Trophoblast cell (in vitro differentiated cells and primary cell): ENCODE results near the gene PKD1L1.

ENCODE experiments used
- DNase-seq, 2 donors: peaks; one replicate each; pipeline ENCODE4 v3.0.0-alpha.2; 2016
- H2AFZ ChIP-seq: 2 replicates; pipeline ENCODE4 v1.6.1; 2013; ENCODE audit warnings: low read length, moderate library complexity, mild to moderate bottlenecking; ENCODE audit not compliant: insufficient read depth, poor library complexity
- H2AK5ac ChIP-seq: 2 replicates; pipeline ENCODE4 v1.6.1; 2013; ENCODE audit warnings: mild to moderate bottlenecking, low read length
- H2BK120ac ChIP-seq: 2 replicates; pipeline ENCODE4 v1.6.1; 2013; ENCODE audit warnings: low read length, mild to moderate bottlenecking, moderate library complexity; ENCODE audit not compliant: insufficient read depth, poor library complexity
- H2BK12ac ChIP-seq: 2 replicates; pipeline ENCODE4 v1.6.1; 2013; ENCODE audit warnings: mild to moderate bottlenecking, low read length, moderate library complexity
- H2BK5ac ChIP-seq: 2 replicates; pipeline ENCODE4 v1.6.1; 2013; ENCODE audit warnings: low read length, low read depth, moderate library complexity, mild to moderate bottlenecking; ENCODE audit not compliant: poor library complexity
- H3K14ac ChIP-seq: 2 replicates; pipeline ENCODE4 v1.6.1; 2013; ENCODE audit warnings: mild to moderate bottlenecking, low read length
- H3K18ac ChIP-seq: 2 replicates; pipeline ENCODE4 v1.6.1; 2013; ENCODE audit warnings: mild to moderate bottlenecking, low read length
- H3K23ac ChIP-seq: 2 replicates; pipeline ENCODE4 v1.6.1; 2013; ENCODE audit warnings: low read length
- H3K27ac ChIP-seq: 2 replicates; pipeline ENCODE4 v1.5.1; 2013; ENCODE audit warnings: low read depth, mild to moderate bottlenecking, inconsistent platforms, low read length, moderate library complexity
- H3K27me3 ChIP-seq: 2 replicates; pipeline ENCODE4 v1.6.1; 2013; ENCODE audit warnings: inconsistent platforms, mild to moderate bottlenecking, low read length, moderate library complexity; ENCODE audit not compliant: insufficient read depth
- H3K36me3 ChIP-seq, 2 experiments: 1 replicate in 1 of 2; 2 replicates in 1 of 2; pipeline ENCODE4 v1.6.1; 2013; ENCODE audit warnings: low read length in 2 of 2, mild to moderate bottlenecking in 2 of 2, moderate library complexity in 1 of 2; ENCODE audit not compliant: insufficient read depth in 2 of 2, control insufficient read depth in 1 of 2
- H3K4ac ChIP-seq: 2 replicates; pipeline ENCODE4 v1.6.1; 2013; ENCODE audit warnings: low read depth, mild to moderate bottlenecking, low read length, moderate library complexity
- H3K4me1 ChIP-seq, 2 experiments: 1 replicate in 1 of 2; 2 replicates in 1 of 2; pipeline ENCODE4 v1.6.1; 2013; ENCODE audit warnings: low read length in 2 of 2, mild to moderate bottlenecking in 2 of 2, moderate library complexity in 1 of 2; ENCODE audit not compliant: insufficient read depth in 2 of 2, control insufficient read depth in 1 of 2
- H3K4me2 ChIP-seq: 2 replicates; pipeline ENCODE4 v1.6.1; 2013; ENCODE audit warnings: inconsistent platforms, mild to moderate bottlenecking, low read length, moderate library complexity
- H3K4me3 ChIP-seq: 2 replicates; pipeline ENCODE4 v1.5.1; 2013; ENCODE audit warnings: mild to moderate bottlenecking, low read depth, low read length, inconsistent platforms
- H3K79me1 ChIP-seq: one replicate; pipeline ENCODE4 v1.6.1; 2013; ENCODE audit warnings: low read length
- H3K79me2 ChIP-seq: 2 replicates; pipeline ENCODE4 v1.6.1; 2013; ENCODE audit warnings: low read length, mild to moderate bottlenecking; ENCODE audit not compliant: control insufficient read depth, insufficient read depth, poor library complexity
- H3K9ac ChIP-seq: 2 replicates; pipeline ENCODE4 v1.6.1; 2013; ENCODE audit warnings: mild to moderate bottlenecking, low read length
- H3K9me3 ChIP-seq: 2 replicates; pipeline ENCODE4 v1.6.1; 2013; ENCODE audit warnings: low read depth, mild to moderate bottlenecking, control low read depth, inconsistent platforms, low read length; ENCODE audit not compliant: insufficient read depth
- H4K12ac ChIP-seq: 2 replicates; pipeline ENCODE4 v1.6.1; 2013; ENCODE audit warnings: low read depth, mild to moderate bottlenecking, low read length, moderate library complexity
- H4K8ac ChIP-seq: 2 replicates; pipeline ENCODE4 v1.6.1; 2013; ENCODE audit warnings: low read depth, mild to moderate bottlenecking, low read length, moderate library complexity
- H4K91ac ChIP-seq: one replicate; pipeline ENCODE4 v1.6.1; 2013; ENCODE audit warnings: low read depth, mild to moderate bottlenecking, low read length, moderate library complexity
- WGBS: extraction: QIAGEN DNeasy Blood & Tissue Kit; methylation state at CpG from one replicate; pipeline ENCODE4 v1.1.7; 2013; ENCODE audit warnings: missing lambda C conversion rate; ENCODE audit not compliant: insufficient read length, insufficient coverage; ENCODE audit errors: extremely low coverage; 5-methylcytosine and 5-hydroxymethylcytosine counted together

Gene PKD1L1

GRCh38 chr7:47882635-47883034 lies 65.6 kb downstream of the PKD1L1 start:
- Histone ChIP-seq H3K14ac (no peak overlapping the region), H3K4me3 (no peak overlapping the region), H2BK5ac (no peak overlapping the region), H3K4me1 (peaks cover 0 to 2% of the 10 kb centered on the region in 2 experiments), H3K4ac (no peak overlapping the region), H2BK12ac (no peak overlapping the region), H4K12ac (no peak overlapping the region), H3K23ac (no peak overlapping the region), H2AK5ac (no peak overlapping the region), H3K79me1 (no peaks in the 10 kb centered on the region), H3K9me3 (no peaks in the 10 kb centered on the region), H2BK120ac (no peak overlapping the region), H3K4me2 (no peak overlapping the region), H3K18ac (no peak overlapping the region), H4K91ac (no peak overlapping the region), H2AFZ (no peak overlapping the region), H4K8ac (no peak overlapping the region), H3K9ac (no peak overlapping the region), H3K27me3 (no peaks in the 10 kb centered on the region), H3K27ac (no peak overlapping the region), H3K36me3 (no peaks in the 10 kb centered on the region), H3K79me2 (no peaks in the 10 kb centered on the region)
- WGBS = no CpG with 5 or more reads among the region's 3 CpGs
- no peak for DNase-seq

DNA sequence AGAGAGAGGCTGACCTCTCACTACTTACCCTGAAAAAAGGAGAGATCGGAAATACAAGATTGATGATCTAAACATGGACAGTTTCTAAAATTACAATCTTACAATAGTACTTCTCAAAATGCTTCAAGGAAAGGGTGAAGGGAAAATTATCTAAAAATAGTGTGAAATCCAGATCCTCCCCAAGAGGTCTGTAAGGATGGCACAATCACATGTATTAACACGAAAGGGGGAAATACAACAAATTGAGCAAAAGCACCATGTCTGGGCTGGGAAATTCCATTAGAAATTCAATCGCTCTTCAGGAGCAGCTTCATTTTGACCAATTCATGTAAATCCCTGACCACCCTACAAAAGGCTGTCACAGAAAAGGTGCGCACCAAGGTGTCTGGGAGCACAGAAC lies 67.0 kb downstream of the PKD1L1 start:
- no peak overlapping the region for H2BK120ac ChIP-seq
- H4K8ac ChIP-seq = no peak overlapping the region

GRCh38 chr7:47878662-47879061 lies 69.6 kb downstream of the PKD1L1 start:
- no peak overlapping the region for H3K4ac ChIP-seq
- no peaks in the 10 kb centered on the region for H3K79me1 ChIP-seq
- WGBS = no CpG with 5 or more reads among the region's 4 CpGs
- no peak overlapping the region for H4K12ac ChIP-seq
- H2AK5ac ChIP-seq = no peak overlapping the region
- no peak overlapping the region for H2BK120ac ChIP-seq
- H4K91ac ChIP-seq = no peak overlapping the region
- DNase-seq = no peak
- H2BK5ac ChIP-seq = no peak overlapping the region
- no peak overlapping the region for H3K9ac ChIP-seq
- H3K27ac ChIP-seq = no peak overlapping the region
- no peaks in the 10 kb centered on the region for H3K4me1 ChIP-seq
- H3K23ac ChIP-seq = no peak overlapping the region
- no peak overlapping the region for H3K14ac ChIP-seq
- H4K8ac ChIP-seq = no peak overlapping the region
- no peak overlapping the region for H2BK12ac ChIP-seq
- H3K27me3 ChIP-seq = no peaks in the 10 kb centered on the region
- H2AFZ ChIP-seq = no peak overlapping the region
- H3K79me2 ChIP-seq = no peaks in the 10 kb centered on the region
- peaks cover 2% of the 10 kb centered on the region for H3K9me3 ChIP-seq
- H3K4me2 ChIP-seq = no peak overlapping the region
- no peak overlapping the region for H3K18ac ChIP-seq
- H3K36me3 ChIP-seq = no peaks in the 10 kb centered on the region
- H3K4me3 ChIP-seq = no peak overlapping the region

More for the DNA sequence above, 67.0 kb downstream of the PKD1L1 start:
- Histone ChIP-seq H4K91ac (no peak overlapping the region), H3K79me1 (no peaks in the 10 kb centered on the region), H3K4me2 (no peak overlapping the region), H3K79me2 (no peaks in the 10 kb centered on the region), H3K4me3 (no peak overlapping the region), H3K4me1 (peaks cover 0 to 2% of the 10 kb centered on the region in 2 experiments), H3K9me3 (no peaks in the 10 kb centered on the region), H4K12ac (no peak overlapping the region), H3K14ac (no peak overlapping the region), H3K27me3 (no peaks in the 10 kb centered on the region), H3K27ac (no peak overlapping the region), H3K9ac (no peak overlapping the region), H2AFZ (no peak overlapping the region), H3K18ac (no peak overlapping the region), H3K23ac (no peak overlapping the region), H2BK5ac (no peak overlapping the region), H3K4ac (no peak overlapping the region), H2AK5ac (no peak overlapping the region), H3K36me3 (no peaks in the 10 kb centered on the region), H2BK12ac (no peak overlapping the region)
- WGBS = no CpG with 5 or more reads among the region's 4 CpGs
- DNase-seq = no peak

DNA sequence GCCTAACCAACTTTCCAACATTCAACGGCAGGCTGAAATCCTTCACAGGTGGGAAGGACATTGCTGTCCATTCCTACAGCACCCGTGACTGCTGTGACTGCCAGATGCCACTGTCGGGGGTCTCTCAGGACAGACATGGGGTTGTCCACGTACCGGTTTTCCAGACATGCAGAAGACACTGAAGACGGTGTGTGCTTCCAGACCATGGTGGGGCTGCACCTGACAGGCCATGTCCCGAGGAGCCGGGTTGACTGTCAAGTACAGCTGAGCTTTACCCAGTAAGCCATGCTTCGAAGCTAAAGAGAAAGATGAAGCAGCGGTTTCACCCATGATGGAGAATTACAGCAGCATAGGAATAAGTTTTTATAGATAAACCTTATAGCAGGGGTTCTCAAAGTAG lies 70.9 kb downstream of the PKD1L1 start:
- H2BK5ac ChIP-seq = no peak overlapping the region
- no peak overlapping the region for H2BK12ac ChIP-seq
- H3K4me3 ChIP-seq = no peak overlapping the region
- WGBS = no CpG with 5 or more reads among the region's 10 CpGs
- H4K8ac ChIP-seq = no peak overlapping the region
- DNase-seq = no peak
- no peaks in the 10 kb centered on the region for H3K79me1 ChIP-seq
- no peak overlapping the region for H3K27ac ChIP-seq
- H3K79me2 ChIP-seq = no peaks in the 10 kb centered on the region
- H2AFZ ChIP-seq = no peak overlapping the region
- H3K23ac ChIP-seq = no peak overlapping the region
- H2BK120ac ChIP-seq = no peak overlapping the region
- no peak overlapping the region for H3K4ac ChIP-seq
- H3K9ac ChIP-seq = no peak overlapping the region
- H3K27me3 ChIP-seq = no peaks in the 10 kb centered on the region
- no peak overlapping the region for H3K14ac ChIP-seq
- H3K18ac ChIP-seq = no peak overlapping the region
- no peak overlapping the region for H4K12ac ChIP-seq
- no peak overlapping the region for H2AK5ac ChIP-seq
- H3K4me2 ChIP-seq = no peak overlapping the region
- H3K36me3 ChIP-seq = no peaks in the 10 kb centered on the region
- peaks cover 2% of the 10 kb centered on the region for H3K9me3 ChIP-seq
- no peaks in the 10 kb centered on the region for H3K4me1 ChIP-seq
- H4K91ac ChIP-seq = no peak overlapping the region
